ENCODE measurements around the gene PSD2. TPM values are rescaled to one million over a fixed set of nuclear protein-coding genes. Genes with fewer than 3 reads are reported as not detected.

The PSD2 gene
- total and polyA plus RNA-seq, 2 of the 13 experiments (the other 11 are each of a cell fraction or from before 2014, with no cell fraction given): 0.07 TPM; not detected in 1

DNA sequence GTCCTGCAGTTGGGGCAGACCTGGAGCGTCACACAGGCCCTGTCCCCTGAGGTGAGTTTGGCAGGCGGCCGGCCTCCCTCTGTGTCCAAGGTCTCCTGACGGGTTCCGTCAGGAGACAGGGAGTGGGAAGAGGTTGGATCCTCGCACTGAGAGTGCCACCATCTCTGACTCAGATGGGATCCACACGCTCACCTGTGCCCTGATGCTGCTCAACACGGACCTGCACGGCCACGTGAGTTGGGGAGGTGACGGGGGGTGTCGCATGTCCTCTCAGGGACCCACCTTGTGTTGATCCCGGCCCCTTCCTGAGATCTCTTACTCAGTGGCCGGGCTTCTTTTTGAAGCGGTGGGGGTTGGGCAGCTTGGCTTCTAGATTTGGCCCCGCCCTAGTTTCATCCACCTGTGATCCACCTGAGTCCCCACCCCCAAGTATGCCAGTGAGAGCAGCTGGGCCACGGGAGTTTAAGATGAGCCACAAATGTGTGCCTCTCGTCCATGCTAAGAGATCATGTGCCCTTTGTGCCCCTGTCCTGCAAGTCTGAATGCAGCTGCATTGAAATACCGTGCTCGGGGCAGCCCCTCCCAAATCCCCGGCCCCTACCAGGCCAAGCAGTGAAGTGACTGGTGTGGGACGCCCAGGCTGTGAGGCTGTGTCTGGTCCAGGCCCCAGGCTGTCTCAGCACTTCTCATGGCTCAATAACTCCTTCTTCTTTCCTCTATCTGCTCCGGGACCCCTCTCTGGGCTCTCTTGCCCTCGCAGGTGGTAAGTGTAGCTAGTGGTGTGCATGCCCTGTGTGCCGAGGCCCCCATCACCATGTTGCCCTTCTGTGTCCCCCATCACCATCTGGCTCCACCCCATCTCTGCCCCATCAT lies 27.2 kb downstream of the PSD2 start:
- Histone ChIP-seq H3K4me3 (replicated peaks in 1 of 3; ENCODE audit: insufficient read depth in 1 of 3, low read depth in 2 of 3, low read length in 3 of 3) (no peak overlapping the region), H3K36me3 (replicated peaks in 1 of 2; ENCODE audit: control insufficient read depth in 1 of 2, insufficient read depth in 2 of 2, low read length in 2 of 2) (no peaks in the 10 kb centered on the region), H3K4me1 (ENCODE audit: insufficient read depth, low read length) (peaks cover 9% of the 10 kb centered on the region; the same call in 1 of the 2 replicates), H3K9me3 (ENCODE audit: low read length) (no peaks in the 10 kb centered on the region), H3K9ac (ENCODE audit: insufficient read depth, low read depth, low read length) (no peak overlapping the region), H3K4me2 (ENCODE audit: low read depth, low read length) (no peak overlapping the region), H4K20me1 (ENCODE audit: insufficient read depth, low read length) (no peaks in the 10 kb centered on the region), H3K27ac (ENCODE audit: extremely low read length, insufficient read depth, low read length) (no peak overlapping the region), H3K79me2 (ENCODE audit: insufficient read depth, low read length) (no peaks in the 10 kb centered on the region), H3K27me3 (ENCODE audit: control insufficient read depth in 1 of 2, insufficient read depth in 2 of 2, low read length in 2 of 2) (peaks cover 8 to 33% of the 10 kb centered on the region in 2 experiments; a peak in 3 of 5 replicates), H2AFZ (ENCODE audit: low read length) (no peak overlapping the region)
- ATAC-seq (no peak), DNase-seq (ENCODE audit: low spot score) (no peak), FAIRE-seq (no peak)
- intact Hi-C loops (cut with micrococcal nuclease; ENCODE audit: unreplicated experiment) (no loop called here), in situ Hi-C loops (cut with HindIII; ENCODE audit: extremely low pct_ligation_motif_present, low pct_unique_long_range_greater_than_20kb) (no loop called here)
- no peak for TF ChIP-seq ATRX (CRISPR knock-in tag; IDR thresholded peaks at IDR 0.05; ENCODE audit: borderline replicate concordance)
- no peak for TF ChIP-seq KAT7 (CRISPR knock-in tag; IDR thresholded peaks at IDR 0.05; ENCODE audit: borderline replicate concordance)
- TF ChIP-seq, protein P1, sequence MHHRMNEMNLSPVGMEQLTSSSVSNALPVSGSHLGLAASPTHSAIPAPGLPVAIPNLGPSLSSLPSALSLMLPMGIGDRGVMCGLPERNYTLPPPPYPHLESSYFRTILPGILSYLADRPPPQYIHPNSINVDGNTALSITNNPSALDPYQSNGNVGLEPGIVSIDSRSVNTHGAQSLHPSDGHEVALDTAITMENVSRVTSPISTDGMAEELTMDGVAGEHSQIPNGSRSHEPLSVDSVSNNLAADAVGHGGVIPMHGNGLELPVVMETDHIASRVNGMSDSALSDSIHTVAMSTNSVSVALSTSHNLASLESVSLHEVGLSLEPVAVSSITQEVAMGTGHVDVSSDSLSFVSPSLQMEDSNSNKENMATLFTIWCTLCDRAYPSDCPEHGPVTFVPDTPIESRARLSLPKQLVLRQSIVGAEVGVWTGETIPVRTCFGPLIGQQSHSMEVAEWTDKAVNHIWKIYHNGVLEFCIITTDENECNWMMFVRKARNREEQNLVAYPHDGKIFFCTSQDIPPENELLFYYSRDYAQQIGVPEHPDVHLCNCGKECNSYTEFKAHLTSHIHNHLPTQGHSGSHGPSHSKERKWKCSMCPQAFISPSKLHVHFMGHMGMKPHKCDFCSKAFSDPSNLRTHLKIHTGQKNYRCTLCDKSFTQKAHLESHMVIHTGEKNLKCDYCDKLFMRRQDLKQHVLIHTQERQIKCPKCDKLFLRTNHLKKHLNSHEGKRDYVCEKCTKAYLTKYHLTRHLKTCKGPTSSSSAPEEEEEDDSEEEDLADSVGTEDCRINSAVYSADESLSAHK (CRISPR knock-in tag; IDR thresholded peaks at IDR 0.05; ENCODE audit: borderline replicate concordance): no peak
- no peak for TF ChIP-seq GABPA (IDR thresholded peaks at IDR 0.05; ENCODE audit: low read depth, low read length)
- no peak for TF ChIP-seq GABPA (CRISPR knock-in tag; IDR thresholded peaks at IDR 0.05; ENCODE audit: low read depth)
- no peak for TF ChIP-seq ZNF672 (CRISPR knock-in tag; IDR thresholded peaks at IDR 0.05)
- TF ChIP-seq KMT2A (CRISPR knock-in tag; IDR thresholded peaks at IDR 0.05): no peak
- no peak for TF ChIP-seq ZKSCAN1 (IDR thresholded peaks at IDR 0.05; ENCODE audit: low read length)
- no peak for TF ChIP-seq HNRNPH1 (optimal IDR thresholded peaks at IDR 0.05; ENCODE audit: low read depth, low read length)
- TF ChIP-seq ZNF629 (CRISPR knock-in tag; conservative IDR thresholded peaks at IDR 0.05): no peak
- TF ChIP-seq KLF13 (CRISPR knock-in tag; IDR thresholded peaks at IDR 0.05): no peak
- TF ChIP-seq, protein P2, sequence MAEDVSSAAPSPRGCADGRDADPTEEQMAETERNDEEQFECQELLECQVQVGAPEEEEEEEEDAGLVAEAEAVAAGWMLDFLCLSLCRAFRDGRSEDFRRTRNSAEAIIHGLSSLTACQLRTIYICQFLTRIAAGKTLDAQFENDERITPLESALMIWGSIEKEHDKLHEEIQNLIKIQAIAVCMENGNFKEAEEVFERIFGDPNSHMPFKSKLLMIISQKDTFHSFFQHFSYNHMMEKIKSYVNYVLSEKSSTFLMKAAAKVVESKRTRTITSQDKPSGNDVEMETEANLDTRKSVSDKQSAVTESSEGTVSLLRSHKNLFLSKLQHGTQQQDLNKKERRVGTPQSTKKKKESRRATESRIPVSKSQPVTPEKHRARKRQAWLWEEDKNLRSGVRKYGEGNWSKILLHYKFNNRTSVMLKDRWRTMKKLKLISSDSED (CRISPR knock-in tag; IDR thresholded peaks at IDR 0.05): no peak
- no peak for TF ChIP-seq GPN1 (CRISPR knock-in tag; IDR thresholded peaks at IDR 0.05; ENCODE audit: borderline replicate concordance)
- TF ChIP-seq SMYD3 (CRISPR knock-in tag; IDR thresholded peaks at IDR 0.05): no peak
- TF ChIP-seq, protein P3, sequence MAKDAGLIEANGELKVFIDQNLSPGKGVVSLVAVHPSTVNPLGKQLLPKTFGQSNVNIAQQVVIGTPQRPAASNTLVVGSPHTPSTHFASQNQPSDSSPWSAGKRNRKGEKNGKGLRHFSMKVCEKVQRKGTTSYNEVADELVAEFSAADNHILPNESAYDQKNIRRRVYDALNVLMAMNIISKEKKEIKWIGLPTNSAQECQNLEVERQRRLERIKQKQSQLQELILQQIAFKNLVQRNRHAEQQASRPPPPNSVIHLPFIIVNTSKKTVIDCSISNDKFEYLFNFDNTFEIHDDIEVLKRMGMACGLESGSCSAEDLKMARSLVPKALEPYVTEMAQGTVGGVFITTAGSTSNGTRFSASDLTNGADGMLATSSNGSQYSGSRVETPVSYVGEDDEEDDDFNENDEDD (CRISPR knock-in tag; IDR thresholded peaks at IDR 0.05; ENCODE audit: borderline replicate concordance): no peak
- no peak for TF ChIP-seq ZNF790 (CRISPR knock-in tag; IDR thresholded peaks at IDR 0.05; ENCODE audit: borderline replicate concordance)
- no peak for TF ChIP-seq ZNF616 (CRISPR knock-in tag; IDR thresholded peaks at IDR 0.05; ENCODE audit: low read depth)
- no peak for TF ChIP-seq ZNF354B (CRISPR knock-in tag; IDR thresholded peaks at IDR 0.05)
- TF ChIP-seq SATB2 (CRISPR knock-in tag; IDR thresholded peaks at IDR 0.05): no peak
- no peak for TF ChIP-seq FOXJ3 (CRISPR knock-in tag; IDR thresholded peaks at IDR 0.05; ENCODE audit: borderline replicate concordance)
- 17% methylated on average over 11 of the region's 25 CpGs for WGBS (ENCODE audit: low lambda C conversion rate)
- BruUV-seq (replicated peaks): no TSS peak
- ChIA-PET CTCF (ENCODE audit: low intra/inter-chr PET ratio, low total read pairs) (no interaction called here), POLR2A (no interaction called here)

Measured in HepG2 (cell line).